COLO668 (cell line): ENCODE data around the gene LAMC3.

ENCODE experiments used
- DNase-seq: peaks from one replicate; lab custom pipeline; 2025; ENCODE audit not compliant: unreplicated experiment; lab: John Stamatoyannopoulos, UW

LAMC3 gene

GRCh38 chr9:131011274-131012022, 2.5 kb downstream of the LAMC3 start:
- DNase-seq: no peak

GRCh38 chr9:131012023-131012334, 3.0 kb downstream of the LAMC3 start:
- DNase-seq: no peak

GRCh38 chr9:131012396-131012917, 3.5 kb downstream of the LAMC3 start:
- no peak for DNase-seq

GRCh38 chr9:131013015-131013755, 4.2 kb downstream of the LAMC3 start:
- DNase-seq: no peak

- DNase-seq: no peak
These were observed 5.0 kb downstream of the LAMC3 start for GRCh38 chr9:131013771-131014676.

- DNase-seq: no peak
These were observed 6.1 kb downstream of the LAMC3 start for GRCh38 chr9:131015112-131015511.

- DNase-seq: no peak
These were observed 7.0 kb downstream of the LAMC3 start for GRCh38 chr9:131015876-131016397.

- no peak for DNase-seq
These were observed 8.1 kb downstream of the LAMC3 start for GRCh38 chr9:131017067-131017466.

GRCh38 chr9:131018621-131019020, 9.6 kb downstream of the LAMC3 start:
- no peak for DNase-seq

GRCh38 chr9:131019388-131020239, 10.6 kb downstream of the LAMC3 start:
- DNase-seq: no peak

- no peak for DNase-seq
These were observed 11.4 kb downstream of the LAMC3 start for GRCh38 chr9:131020388-131020787.

- no peak for DNase-seq
These were observed 11.9 kb downstream of the LAMC3 start for GRCh38 chr9:131020862-131021261.

- no peak for DNase-seq
These were observed 12.8 kb downstream of the LAMC3 start for GRCh38 chr9:131021785-131022184.

GRCh38 chr9:131024978-131025868, 16.2 kb downstream of the LAMC3 start:
- no peak for DNase-seq

- DNase-seq: no peak
These were observed 17.2 kb downstream of the LAMC3 start for GRCh38 chr9:131025953-131026858.

- no peak for DNase-seq
These were observed 18.3 kb downstream of the LAMC3 start for GRCh38 chr9:131027048-131027871.

GRCh38 chr9:131027872-131028179, 18.9 kb downstream of the LAMC3 start:
- no peak for DNase-seq
